Neural crest cell (in vitro differentiated cells): ENCODE data around the gene VWC2. TPM values are rescaled to one million over a fixed set of nuclear protein-coding genes. Genes with fewer than 3 reads are reported as not detected.

Source experiments
- DNase-seq: peaks from one replicate; pipeline ENCODE4 v3.0.0; 2021; ENCODE audit warnings: low read depth, mixed read lengths, low spot score
- H3K27ac Mint-ChIP-seq: one replicate; pipeline ENCODE4 v1.8.0; 2021; ENCODE audit warnings: mild to moderate bottlenecking, mixed read lengths; ENCODE audit not compliant: unreplicated experiment
- H3K27me3 Mint-ChIP-seq: 2 replicates; pipeline ENCODE4 v1.8.0; 2021; ENCODE audit warnings: low read depth, mild to moderate bottlenecking, mixed read lengths
- H3K36me3 Mint-ChIP-seq: 2 replicates; pipeline ENCODE4 v1.8.0; 2021; ENCODE audit warnings: low read depth, mild to moderate bottlenecking, mixed read lengths
- H3K4me1 Mint-ChIP-seq: 2 replicates; pipeline ENCODE4 v1.8.0; 2021; ENCODE audit warnings: mixed read lengths
- H3K4me3 Mint-ChIP-seq: one replicate; pipeline ENCODE4 v1.8.0; 2021; ENCODE audit warnings: mild to moderate bottlenecking, mixed read lengths
- H3K9me3 Mint-ChIP-seq: 2 replicates; pipeline ENCODE4 v1.8.0; 2021; ENCODE audit warnings: mixed read lengths
- total RNA-seq: library from RNA; stranded (reverse); gene quantifications from 2 replicates; pipeline ENCODE4 v1.2.1, GENCODE V29; 2021
- TF ChIP-seq, protein P1 (sequence below): fragments of 200-600 bp; sonication (generic); conservative IDR thresholded peaks from 2 replicates; pipeline ENCODE4 v1.5.0; 2021; ENCODE audit warnings: antibody characterized with exemption, mild to moderate bottlenecking

VWC2 gene
- total RNA-seq, 1 donor from 2014 or later, result not detected

DNA sequence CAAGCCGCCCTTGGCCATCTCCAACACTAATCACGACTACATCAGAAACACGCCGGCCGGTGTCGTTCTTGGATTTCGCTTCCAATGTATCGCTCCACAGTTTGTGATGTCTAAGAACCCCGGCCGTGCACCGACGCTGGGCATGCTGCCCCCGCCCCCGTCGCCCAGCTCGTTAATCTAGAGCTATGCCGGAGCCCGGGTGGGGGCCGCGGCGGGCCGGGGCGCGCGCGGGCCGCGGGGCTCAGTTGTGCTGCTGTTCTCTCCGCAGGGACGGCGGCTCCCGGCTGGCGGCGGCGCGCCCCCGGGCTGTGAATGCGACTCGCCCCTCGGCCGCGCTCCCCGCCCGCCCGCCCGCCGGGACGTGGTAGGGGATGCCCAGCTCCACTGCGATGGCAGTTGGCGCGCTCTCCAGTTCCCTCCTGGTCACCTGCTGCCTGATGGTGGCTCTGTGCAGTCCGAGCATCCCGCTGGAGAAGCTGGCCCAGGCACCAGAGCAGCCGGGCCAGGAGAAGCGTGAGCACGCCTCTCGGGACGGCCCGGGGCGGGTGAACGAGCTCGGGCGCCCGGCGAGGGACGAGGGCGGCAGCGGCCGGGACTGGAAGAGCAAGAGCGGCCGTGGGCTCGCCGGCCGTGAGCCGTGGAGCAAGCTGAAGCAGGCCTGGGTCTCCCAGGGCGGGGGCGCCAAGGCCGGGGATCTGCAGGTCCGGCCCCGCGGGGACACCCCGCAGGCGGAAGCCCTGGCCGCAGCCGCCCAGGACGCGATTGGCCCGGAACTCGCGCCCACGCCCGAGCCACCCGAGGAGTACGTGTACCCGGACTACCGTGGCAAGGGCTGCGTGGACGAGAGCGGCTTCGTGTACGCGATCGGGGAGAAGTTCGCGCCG, 1.9 kb downstream of the VWC2 start:
- Mint-ChIP-seq H3K36me3 (no peaks in the 10 kb centered on the region), H3K4me3 (peak overlapping the region; percentile 91), H3K27ac (no peak overlapping the region), H3K4me1 (peaks cover 11% of the 10 kb centered on the region), H3K27me3 (peaks cover 86% of the 10 kb centered on the region), H3K9me3 (no peaks in the 10 kb centered on the region)
- DNase-seq, result peak; percentile 14
- TF ChIP-seq, protein P1, sequence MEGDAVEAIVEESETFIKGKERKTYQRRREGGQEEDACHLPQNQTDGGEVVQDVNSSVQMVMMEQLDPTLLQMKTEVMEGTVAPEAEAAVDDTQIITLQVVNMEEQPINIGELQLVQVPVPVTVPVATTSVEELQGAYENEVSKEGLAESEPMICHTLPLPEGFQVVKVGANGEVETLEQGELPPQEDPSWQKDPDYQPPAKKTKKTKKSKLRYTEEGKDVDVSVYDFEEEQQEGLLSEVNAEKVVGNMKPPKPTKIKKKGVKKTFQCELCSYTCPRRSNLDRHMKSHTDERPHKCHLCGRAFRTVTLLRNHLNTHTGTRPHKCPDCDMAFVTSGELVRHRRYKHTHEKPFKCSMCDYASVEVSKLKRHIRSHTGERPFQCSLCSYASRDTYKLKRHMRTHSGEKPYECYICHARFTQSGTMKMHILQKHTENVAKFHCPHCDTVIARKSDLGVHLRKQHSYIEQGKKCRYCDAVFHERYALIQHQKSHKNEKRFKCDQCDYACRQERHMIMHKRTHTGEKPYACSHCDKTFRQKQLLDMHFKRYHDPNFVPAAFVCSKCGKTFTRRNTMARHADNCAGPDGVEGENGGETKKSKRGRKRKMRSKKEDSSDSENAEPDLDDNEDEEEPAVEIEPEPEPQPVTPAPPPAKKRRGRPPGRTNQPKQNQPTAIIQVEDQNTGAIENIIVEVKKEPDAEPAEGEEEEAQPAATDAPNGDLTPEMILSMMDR, result no peak

DNA sequence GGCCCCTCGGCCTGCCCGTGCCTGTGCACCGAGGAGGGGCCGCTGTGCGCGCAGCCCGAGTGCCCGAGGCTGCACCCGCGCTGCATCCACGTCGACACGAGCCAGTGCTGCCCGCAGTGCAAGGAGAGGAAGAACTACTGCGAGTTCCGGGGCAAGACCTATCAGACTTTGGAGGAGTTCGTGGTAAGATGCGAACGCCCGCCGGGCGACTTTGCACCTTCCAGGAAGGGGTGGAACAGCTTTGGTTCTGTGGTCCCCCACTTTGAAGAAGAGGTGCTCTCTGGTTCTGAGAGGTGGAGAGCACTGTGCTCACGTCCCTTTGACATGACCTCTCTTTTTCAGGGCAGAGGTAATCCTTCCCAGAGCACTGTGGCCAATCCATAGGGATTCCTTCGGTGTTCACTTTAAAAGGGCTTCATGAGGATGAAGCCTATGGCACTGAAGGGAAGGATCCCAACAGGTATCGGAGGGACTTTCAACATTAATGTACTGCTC, 2.6 kb downstream of the VWC2 start:
- no peak for DNase-seq
- peaks cover 82% of the 10 kb centered on the region for H3K27me3 Mint-ChIP-seq
- no peaks in the 10 kb centered on the region for H3K9me3 Mint-ChIP-seq
- H3K4me3 Mint-ChIP-seq, result peak overlapping the region; percentile 72
- no peak overlapping the region for H3K27ac Mint-ChIP-seq
- TF ChIP-seq, protein P1, result no peak
- peaks cover 11% of the 10 kb centered on the region for H3K4me1 Mint-ChIP-seq
- H3K36me3 Mint-ChIP-seq, result no peaks in the 10 kb centered on the region

DNA sequence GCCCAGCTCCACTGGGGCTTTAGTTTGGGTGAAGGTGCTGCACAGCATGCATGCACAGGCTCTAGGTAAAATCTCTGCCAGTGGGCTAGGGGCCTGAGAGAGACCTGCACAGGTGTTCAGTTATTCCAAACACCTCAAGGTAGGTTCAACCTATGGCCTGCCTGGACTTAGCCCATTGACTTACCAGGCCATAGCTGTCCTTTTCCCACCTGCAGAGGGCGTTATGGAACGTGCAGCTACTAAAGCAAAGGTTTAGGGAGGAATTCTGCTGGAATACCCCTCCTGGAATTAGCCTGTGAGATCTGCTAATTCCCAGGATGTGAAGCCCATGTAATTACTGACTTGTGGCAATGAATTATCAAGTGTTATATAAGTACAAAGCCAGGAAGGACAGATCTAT, 3.6 kb downstream of the VWC2 start:
- TF ChIP-seq, protein P1, result peak; percentile 46
- Mint-ChIP-seq H3K27me3 (peaks cover 75% of the 10 kb centered on the region), H3K4me3 (peak overlapping the region; percentile 81), H3K27ac (no peak overlapping the region), H3K4me1 (peaks cover 11% of the 10 kb centered on the region), H3K36me3 (no peaks in the 10 kb centered on the region), H3K9me3 (no peaks in the 10 kb centered on the region)
- DNase-seq, result peak; percentile 6

DNA sequence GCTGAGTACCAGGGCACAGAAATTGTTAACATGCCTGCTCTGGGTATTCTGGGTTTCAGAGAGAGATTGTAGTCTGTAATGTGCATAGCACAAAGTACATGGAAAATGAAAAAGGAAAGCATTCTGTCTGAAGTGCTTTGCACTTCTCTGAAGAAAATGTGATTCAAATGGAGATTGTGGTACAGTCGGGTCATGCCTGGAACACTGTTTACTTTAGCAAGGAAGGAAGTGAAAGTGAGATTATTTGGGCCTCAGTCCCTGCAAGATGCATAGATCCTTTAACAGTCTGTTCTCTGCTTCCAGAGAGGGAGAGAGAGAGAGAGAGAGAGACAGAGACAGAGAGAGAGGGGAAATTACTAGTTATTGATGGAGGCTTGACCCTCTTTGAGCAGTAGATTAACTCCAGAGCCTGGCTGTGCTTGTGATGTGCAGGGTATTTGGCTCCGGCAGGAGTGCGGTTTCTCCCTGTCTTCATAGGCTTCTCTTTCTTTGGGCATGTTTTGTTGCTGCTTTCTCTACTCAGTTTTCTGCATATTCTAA, 5.4 kb downstream of the VWC2 start:
- peaks cover 63% of the 10 kb centered on the region for H3K27me3 Mint-ChIP-seq
- TF ChIP-seq, protein P1, result no peak
- H3K4me3 Mint-ChIP-seq, result peak overlapping the region; percentile 17

GRCh38 chr7:49780953-49781352, 7.5 kb downstream of the VWC2 start:
- no peaks in the 10 kb centered on the region for H3K36me3 Mint-ChIP-seq
- peaks cover 46% of the 10 kb centered on the region for H3K27me3 Mint-ChIP-seq
- H3K4me1 Mint-ChIP-seq, result no peaks in the 10 kb centered on the region
- TF ChIP-seq, protein P1, result no peak
- no peaks in the 10 kb centered on the region for H3K9me3 Mint-ChIP-seq
- DNase-seq, result no peak
- H3K4me3 Mint-ChIP-seq, result no peak overlapping the region
- H3K27ac Mint-ChIP-seq, result no peak overlapping the region

More for the DNA sequence above, 5.4 kb downstream of the VWC2 start:
- H3K36me3 Mint-ChIP-seq, result no peaks in the 10 kb centered on the region
- H3K4me1 Mint-ChIP-seq, result peaks cover 5% of the 10 kb centered on the region
- no peak overlapping the region for H3K27ac Mint-ChIP-seq
- no peak for DNase-seq
- no peaks in the 10 kb centered on the region for H3K9me3 Mint-ChIP-seq
